ENCODE results near the gene TNFAIP8. TPM values are rescaled to one million over a fixed set of nuclear protein-coding genes. Genes with fewer than 3 reads are reported as not detected.

Gene TNFAIP8
- total RNA-seq, 1 experiment from 2014 or later = 24.1 TPM

- ChIA-PET POLR2A (no interaction called here), CTCF (interaction anchor here (0.7 kb wide), 1 partner anchor 78 kb away, joined by 3 read pairs; no protein-coding TSS in a partner anchor)
- TF ChIP-seq ZNF317 (CRISPR knock-in tag; IDR thresholded peaks at IDR 0.05; ENCODE audit: borderline replicate concordance, low read depth) = no peak
- no peak for TF ChIP-seq FOXK1 (CRISPR knock-in tag; IDR thresholded peaks at IDR 0.05)
- no peak for TF ChIP-seq AR (CRISPR knock-in tag; IDR thresholded peaks at IDR 0.05)
- DNase-seq (ENCODE audit: low spot score) = no peak
- no peak for ATAC-seq
- no peaks in the 10 kb centered on the region for H3K9me3 Mint-ChIP-seq
- H3K27me3 Mint-ChIP-seq (ENCODE audit: low read depth) = no peaks in the 10 kb centered on the region
- peaks cover 12% of the 10 kb centered on the region for H3K36me3 Mint-ChIP-seq
- H3K27ac Mint-ChIP-seq = no peak overlapping the region
- H3K4me1 Mint-ChIP-seq = peaks cover 29% of the 10 kb centered on the region
- no peak overlapping the region for H3K4me3 Mint-ChIP-seq
These were observed 37.9 kb downstream of the TNFAIP8 start for GRCh38 chr5:119393746-119394145.

GRCh38 chr5:119395080-119395836 lies 39.4 kb downstream of the TNFAIP8 start:
- peaks cover 12% of the 10 kb centered on the region for H3K36me3 Mint-ChIP-seq
- H3K4me3 Mint-ChIP-seq = no peak overlapping the region
- H3K9me3 Mint-ChIP-seq = no peaks in the 10 kb centered on the region
- TF ChIP-seq ZNF138 (CRISPR knock-in tag; conservative IDR thresholded peaks at IDR 0.05) (no peak), CREM (CRISPR knock-in tag; IDR thresholded peaks at IDR 0.05) (no peak), CDX4 (CRISPR knock-in tag; IDR thresholded peaks at IDR 0.05; ENCODE audit: borderline replicate concordance) (no peak), HMGXB4 (CRISPR knock-in tag; IDR thresholded peaks at IDR 0.05) (no peak), CBFB (CRISPR knock-in tag; IDR thresholded peaks at IDR 0.05; ENCODE audit: low read depth) (no peak), JAZF1 (CRISPR knock-in tag; IDR thresholded peaks at IDR 0.05) (no peak), PREB (CRISPR knock-in tag; IDR thresholded peaks at IDR 0.05; ENCODE audit: borderline replicate concordance) (no peak), TEAD4 (CRISPR knock-in tag; IDR thresholded peaks at IDR 0.05) (no peak), ZMAT4 (CRISPR knock-in tag; IDR thresholded peaks at IDR 0.05) (no peak), KAT7 (CRISPR knock-in tag; IDR thresholded peaks at IDR 0.05; ENCODE audit: borderline replicate concordance) (no peak)
- H3K27ac Mint-ChIP-seq = peak overlapping the region; percentile 42; the same call in 1 of the 2 replicates
- no peaks in the 10 kb centered on the region for H3K27me3 Mint-ChIP-seq (ENCODE audit: low read depth)
- POLR2A ChIA-PET = no interaction called here
- CTCF ChIA-PET = no interaction called here
- ATAC-seq = no peak
- DNase-seq (ENCODE audit: low spot score) = no peak
- peaks cover 26% of the 10 kb centered on the region for H3K4me1 Mint-ChIP-seq

GRCh38 chr5:119396030-119396664 lies 40.3 kb downstream of the TNFAIP8 start:
- Mint-ChIP-seq H3K27ac (no peak overlapping the region), H3K9me3 (no peaks in the 10 kb centered on the region), H3K27me3 (ENCODE audit: low read depth) (no peaks in the 10 kb centered on the region), H3K4me3 (no peak overlapping the region), H3K4me1 (peaks cover 29% of the 10 kb centered on the region), H3K36me3 (peaks cover 12% of the 10 kb centered on the region)
- CTCF ChIA-PET = no interaction called here
- DNase-seq (ENCODE audit: low spot score) (no peak), ATAC-seq (peak; percentile 57; the same call in 1 of the 2 replicates)
- POLR2A ChIA-PET = no interaction called here
- TF ChIP-seq CREB1 (CRISPR knock-in tag; IDR thresholded peaks at IDR 0.05) = no peak
- no peak for TF ChIP-seq ZNF416 (CRISPR knock-in tag; IDR thresholded peaks at IDR 0.05)
- TF ChIP-seq ZBTB43 (CRISPR knock-in tag; IDR thresholded peaks at IDR 0.05) = no peak
- no peak for TF ChIP-seq RELA (CRISPR knock-in tag; IDR thresholded peaks at IDR 0.05; ENCODE audit: borderline replicate concordance)
- no peak for TF ChIP-seq HMGXB4 (CRISPR knock-in tag; IDR thresholded peaks at IDR 0.05)
- no peak for TF ChIP-seq CTCF (IDR thresholded peaks at IDR 0.05)

Measured in WTC11 (cell line).